Osteoblast (primary cell): ENCODE results near the gene CTSL. TPM values are rescaled to one million over a fixed set of nuclear protein-coding genes. Genes with fewer than 3 reads are reported as not detected.

Experiments used
- DNase-seq: peaks from one replicate; pipeline ENCODE4 v3.0.0; 2011; ENCODE audit warnings: low spot score, mixed read lengths; ENCODE audit not compliant: insufficient read length; ENCODE audit errors: missing footprints
- H2AFZ ChIP-seq: 2 replicates; pipeline ENCODE4 v1.6.0; 2011; ENCODE audit warnings: mild to moderate bottlenecking, low read length
- H3K27ac ChIP-seq: 2 replicates; pipeline ENCODE4 v1.5.1; 2011; ENCODE audit warnings: mild to moderate bottlenecking, low read depth, low read length, moderate library complexity
- H3K27me3 ChIP-seq: 2 replicates; pipeline ENCODE4 v1.6.0; 2012; ENCODE audit warnings: mild to moderate bottlenecking, control low read depth, inconsistent platforms, low read length, moderate library complexity; ENCODE audit not compliant: insufficient read depth
- H3K36me3 ChIP-seq: 2 replicates; pipeline ENCODE4 v1.5.1; 2011; ENCODE audit warnings: mild to moderate bottlenecking, low read length, control low read depth, moderate library complexity; ENCODE audit not compliant: insufficient read depth
- H3K4me1 ChIP-seq: 2 replicates; pipeline ENCODE4 v1.5.1; 2011; ENCODE audit warnings: mild to moderate bottlenecking, low read length, control low read depth, moderate library complexity; ENCODE audit not compliant: insufficient read depth
- H3K4me2 ChIP-seq: 2 replicates; pipeline ENCODE4 v1.6.0; 2011; ENCODE audit warnings: mild to moderate bottlenecking, low read length; ENCODE audit not compliant: insufficient read depth
- H3K4me3 ChIP-seq: fragments of 200-600 bp; sonication (generic); 3 replicates; pipeline ENCODE4 v1.5.1; 2012; ENCODE audit warnings: mild to moderate bottlenecking, low read length, inconsistent platforms; ENCODE audit not compliant: insufficient read depth
- H3K79me2 ChIP-seq: 2 replicates; pipeline ENCODE4 v1.6.0; 2012; ENCODE audit warnings: mild to moderate bottlenecking, low read length, control low read depth, inconsistent platforms; ENCODE audit not compliant: insufficient read depth
- H3K9me3 ChIP-seq: 2 replicates; pipeline ENCODE4 v1.5.1; 2011; ENCODE audit warnings: low read depth, low read length, control low read depth
- H4K20me1 ChIP-seq: 2 replicates; pipeline ENCODE4 v1.6.0; 2012; ENCODE audit warnings: mild to moderate bottlenecking, low read length, control low read depth; ENCODE audit not compliant: insufficient read depth
- total RNA-seq: library from RNA; depleted of rRNA; stranded (reverse); fragments of >200 nt; gene quantifications from 2 replicates; pipeline ENCODE4 v1.2.3, GENCODE V29; 2012
- TF ChIP-seq, protein P1 (sequence below): IDR thresholded peaks from 2 replicates; pipeline ENCODE4 v1.5.1; 2011; ENCODE audit warnings: mild to moderate bottlenecking, low read depth, low read length, moderate library complexity; ENCODE audit errors: extremely low read depth

CTSL gene
- total RNA-seq, 1 donor = 384 TPM

DNA sequence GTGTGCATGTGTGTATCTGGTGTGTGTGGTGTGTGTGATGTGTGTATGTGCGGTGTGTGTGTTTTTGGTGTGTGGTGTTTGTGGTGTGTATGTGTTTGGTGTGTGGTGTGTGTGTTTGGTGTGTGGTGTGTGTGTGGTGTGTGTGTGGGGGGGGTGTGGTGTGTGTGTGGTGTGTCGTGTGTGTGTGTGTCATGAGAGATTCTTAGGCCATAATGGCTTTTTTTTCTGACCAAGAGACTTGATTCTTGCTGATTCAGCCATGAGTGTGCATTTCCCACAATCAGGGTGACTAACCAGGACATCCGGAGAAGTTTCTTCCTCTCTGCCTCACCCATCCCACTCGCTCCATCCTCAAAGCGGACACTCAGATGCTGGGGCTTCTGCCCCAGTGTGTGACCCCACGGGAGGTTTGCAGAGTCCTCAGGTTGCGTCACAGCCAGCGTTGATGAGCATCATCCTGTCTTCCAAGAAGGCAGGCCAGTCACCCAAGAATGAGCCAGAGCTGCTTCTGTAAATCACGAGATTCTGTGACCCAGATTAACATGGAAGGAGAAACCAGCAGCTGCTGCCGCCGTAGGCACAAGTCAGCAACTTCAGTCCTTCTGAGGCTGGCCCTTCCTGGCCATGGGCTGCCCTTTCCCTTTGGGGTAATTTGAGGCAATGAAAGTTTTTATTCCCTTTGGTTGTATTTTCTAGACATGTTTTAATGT lies 12.5 kb upstream of the CTSL start:
- Histone ChIP-seq H4K20me1 (no peaks in the 10 kb centered on the region), H3K79me2 (no peaks in the 10 kb centered on the region), H3K4me2 (peak overlapping the region; percentile 77), H3K27me3 (no peaks in the 10 kb centered on the region), H3K9me3 (no peaks in the 10 kb centered on the region), H3K4me3 (peak overlapping the region; percentile 32), H3K4me1 (peaks cover 49% of the 10 kb centered on the region), H2AFZ (peak overlapping the region; percentile 6), H3K27ac (peak overlapping the region; percentile 100), H3K36me3 (no peaks in the 10 kb centered on the region)
- DNase-seq = peak; percentile 90
- TF ChIP-seq, protein P1, sequence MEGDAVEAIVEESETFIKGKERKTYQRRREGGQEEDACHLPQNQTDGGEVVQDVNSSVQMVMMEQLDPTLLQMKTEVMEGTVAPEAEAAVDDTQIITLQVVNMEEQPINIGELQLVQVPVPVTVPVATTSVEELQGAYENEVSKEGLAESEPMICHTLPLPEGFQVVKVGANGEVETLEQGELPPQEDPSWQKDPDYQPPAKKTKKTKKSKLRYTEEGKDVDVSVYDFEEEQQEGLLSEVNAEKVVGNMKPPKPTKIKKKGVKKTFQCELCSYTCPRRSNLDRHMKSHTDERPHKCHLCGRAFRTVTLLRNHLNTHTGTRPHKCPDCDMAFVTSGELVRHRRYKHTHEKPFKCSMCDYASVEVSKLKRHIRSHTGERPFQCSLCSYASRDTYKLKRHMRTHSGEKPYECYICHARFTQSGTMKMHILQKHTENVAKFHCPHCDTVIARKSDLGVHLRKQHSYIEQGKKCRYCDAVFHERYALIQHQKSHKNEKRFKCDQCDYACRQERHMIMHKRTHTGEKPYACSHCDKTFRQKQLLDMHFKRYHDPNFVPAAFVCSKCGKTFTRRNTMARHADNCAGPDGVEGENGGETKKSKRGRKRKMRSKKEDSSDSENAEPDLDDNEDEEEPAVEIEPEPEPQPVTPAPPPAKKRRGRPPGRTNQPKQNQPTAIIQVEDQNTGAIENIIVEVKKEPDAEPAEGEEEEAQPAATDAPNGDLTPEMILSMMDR = no peak

- TF ChIP-seq, protein P1 = no peak
Measured at GRCh38 chr9:87713988-87714330, 12.0 kb upstream of the CTSL start.

GRCh38 chr9:87714819-87715218 lies 11.1 kb upstream of the CTSL start:
- H3K27ac ChIP-seq = peak overlapping the region; percentile 100
- H3K4me3 ChIP-seq = peak overlapping the region; percentile 25
- H3K4me1 ChIP-seq = peaks cover 49% of the 10 kb centered on the region
- no peaks in the 10 kb centered on the region for H3K79me2 ChIP-seq
- no peaks in the 10 kb centered on the region for H3K9me3 ChIP-seq
- no peaks in the 10 kb centered on the region for H3K36me3 ChIP-seq
- H3K4me2 ChIP-seq = peak overlapping the region; percentile 77
- H3K27me3 ChIP-seq = no peaks in the 10 kb centered on the region
- H4K20me1 ChIP-seq = no peaks in the 10 kb centered on the region
- no peak overlapping the region for H2AFZ ChIP-seq
- TF ChIP-seq, protein P1 = no peak
- peak; percentile 71 for DNase-seq

More at GRCh38 chr9:87713988-87714330, 12.0 kb upstream of the CTSL start:
- Histone ChIP-seq H3K27ac (peak overlapping the region; percentile 100), H3K9me3 (no peaks in the 10 kb centered on the region), H3K79me2 (no peaks in the 10 kb centered on the region), H3K4me1 (peaks cover 49% of the 10 kb centered on the region), H2AFZ (peak overlapping the region; percentile 6), H3K4me2 (peak overlapping the region; percentile 77), H3K27me3 (no peaks in the 10 kb centered on the region), H4K20me1 (no peaks in the 10 kb centered on the region), H3K36me3 (no peaks in the 10 kb centered on the region), H3K4me3 (peak overlapping the region; percentile 32)
- peak; percentile 67 for DNase-seq

- H3K79me2 ChIP-seq = no peaks in the 10 kb centered on the region
- H3K4me1 ChIP-seq = peaks cover 47% of the 10 kb centered on the region
- H3K36me3 ChIP-seq = no peaks in the 10 kb centered on the region
- DNase-seq = no peak
- peak overlapping the region; percentile 100 for H3K27ac ChIP-seq
- no peaks in the 10 kb centered on the region for H4K20me1 ChIP-seq
- no peaks in the 10 kb centered on the region for H3K27me3 ChIP-seq
- H3K4me2 ChIP-seq = no peak overlapping the region
- no peaks in the 10 kb centered on the region for H3K9me3 ChIP-seq
- H3K4me3 ChIP-seq = no peak overlapping the region
- TF ChIP-seq, protein P1 = no peak
- no peak overlapping the region for H2AFZ ChIP-seq
Measured at GRCh38 chr9:87716141-87716540, 9.8 kb upstream of the CTSL start.
